Measurements from ENCODE around the gene SULT1C2. TPM values are rescaled to one million over a fixed set of nuclear protein-coding genes. Genes with fewer than 3 reads are reported as not detected.

Gene SULT1C2
- total and polyA plus RNA-seq, 2 of the 13 experiments (the other 11 are each of a cell fraction or from before 2014, with no cell fraction given): 4.0 to 6.2 TPM

GRCh38 chr2:108345951-108346350, 57.3 kb downstream of the SULT1C2 start:
- Histone ChIP-seq H4K20me1 (ENCODE audit: insufficient read depth, low read length) (no peaks in the 10 kb centered on the region), H3K36me3 (replicated peaks in 1 of 2; ENCODE audit: control insufficient read depth in 1 of 2, insufficient read depth in 2 of 2, low read length in 2 of 2) (no peaks in the 10 kb centered on the region), H3K4me1 (ENCODE audit: insufficient read depth, low read length) (no peaks in the 10 kb centered on the region), H3K9ac (ENCODE audit: insufficient read depth, low read depth, low read length) (no peak overlapping the region), H3K79me2 (ENCODE audit: insufficient read depth, low read length) (no peaks in the 10 kb centered on the region), H3K4me3 (replicated peaks in 1 of 3; ENCODE audit: insufficient read depth in 1 of 3, low read depth in 2 of 3, low read length in 3 of 3) (no peak overlapping the region), H3K27ac (ENCODE audit: extremely low read length, insufficient read depth, low read length) (no peak overlapping the region), H3K27me3 (ENCODE audit: control insufficient read depth in 1 of 2, insufficient read depth in 2 of 2, low read length in 2 of 2) (no peaks in the 10 kb centered on the region; a peak in 2 of 5 replicates), H2AFZ (ENCODE audit: low read length) (no peak overlapping the region), H3K9me3 (ENCODE audit: low read length) (no peaks in the 10 kb centered on the region), H3K4me2 (ENCODE audit: low read depth, low read length) (no peak overlapping the region)
- CTCF ChIA-PET (ENCODE audit: low intra/inter-chr PET ratio, low total read pairs): no interaction called here
- DNase-seq (ENCODE audit: low spot score): no peak
- no TSS peak for BruUV-seq (replicated peaks)
- no peak for FAIRE-seq
- 9% methylated on average over 3 of the region's 3 CpGs for WGBS (ENCODE audit: low lambda C conversion rate)
- in situ Hi-C loops (cut with HindIII; ENCODE audit: extremely low pct_ligation_motif_present, low pct_unique_long_range_greater_than_20kb) (loop anchor here (5.0 kb wide), 1 partner anchor 236 kb away; no protein-coding TSS in a partner anchor), intact Hi-C loops (cut with micrococcal nuclease; ENCODE audit: unreplicated experiment) (no loop called here)
- ATAC-seq: no peak
- POLR2A ChIA-PET: no interaction called here
- TF ChIP-seq ZNF629 (CRISPR knock-in tag; conservative IDR thresholded peaks at IDR 0.05): no peak
- TF ChIP-seq, protein P1, sequence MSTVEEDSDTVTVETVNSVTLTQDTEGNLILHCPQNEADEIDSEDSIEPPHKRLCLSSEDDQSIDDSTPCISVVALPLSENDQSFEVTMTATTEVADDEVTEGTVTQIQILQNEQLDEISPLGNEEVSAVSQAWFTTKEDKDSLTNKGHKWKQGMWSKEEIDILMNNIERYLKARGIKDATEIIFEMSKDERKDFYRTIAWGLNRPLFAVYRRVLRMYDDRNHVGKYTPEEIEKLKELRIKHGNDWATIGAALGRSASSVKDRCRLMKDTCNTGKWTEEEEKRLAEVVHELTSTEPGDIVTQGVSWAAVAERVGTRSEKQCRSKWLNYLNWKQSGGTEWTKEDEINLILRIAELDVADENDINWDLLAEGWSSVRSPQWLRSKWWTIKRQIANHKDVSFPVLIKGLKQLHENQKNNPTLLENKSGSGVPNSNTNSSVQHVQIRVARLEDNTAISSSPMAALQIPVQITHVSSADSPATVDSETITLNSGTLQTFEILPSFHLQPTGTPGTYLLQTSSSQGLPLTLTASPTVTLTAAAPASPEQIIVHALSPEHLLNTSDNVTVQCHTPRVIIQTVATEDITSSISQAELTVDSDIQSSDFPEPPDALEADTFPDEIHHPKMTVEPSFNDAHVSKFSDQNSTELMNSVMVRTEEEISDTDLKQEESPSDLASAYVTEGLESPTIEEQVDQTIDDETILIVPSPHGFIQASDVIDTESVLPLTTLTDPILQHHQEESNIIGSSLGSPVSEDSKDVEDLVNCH (CRISPR knock-in tag; IDR thresholded peaks at IDR 0.05): no peak
- TF ChIP-seq, protein P2, sequence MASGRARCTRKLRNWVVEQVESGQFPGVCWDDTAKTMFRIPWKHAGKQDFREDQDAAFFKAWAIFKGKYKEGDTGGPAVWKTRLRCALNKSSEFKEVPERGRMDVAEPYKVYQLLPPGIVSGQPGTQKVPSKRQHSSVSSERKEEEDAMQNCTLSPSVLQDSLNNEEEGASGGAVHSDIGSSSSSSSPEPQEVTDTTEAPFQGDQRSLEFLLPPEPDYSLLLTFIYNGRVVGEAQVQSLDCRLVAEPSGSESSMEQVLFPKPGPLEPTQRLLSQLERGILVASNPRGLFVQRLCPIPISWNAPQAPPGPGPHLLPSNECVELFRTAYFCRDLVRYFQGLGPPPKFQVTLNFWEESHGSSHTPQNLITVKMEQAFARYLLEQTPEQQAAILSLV (CRISPR knock-in tag; IDR thresholded peaks at IDR 0.05; ENCODE audit: borderline replicate concordance): no peak
- no peak for TF ChIP-seq ZNF138 (CRISPR knock-in tag; IDR thresholded peaks at IDR 0.05; ENCODE audit: low read depth)
- no peak for TF ChIP-seq ZNF234 (CRISPR knock-in tag; conservative IDR thresholded peaks at IDR 0.05)
- TF ChIP-seq ZBTB49 (CRISPR knock-in tag; IDR thresholded peaks at IDR 0.05; ENCODE audit: borderline replicate concordance): no peak
- TF ChIP-seq THAP11 (CRISPR knock-in tag; IDR thresholded peaks at IDR 0.05): no peak
- no peak for TF ChIP-seq PHF20 (CRISPR knock-in tag; IDR thresholded peaks at IDR 0.05)
- no peak for TF ChIP-seq ARNTL (CRISPR knock-in tag; IDR thresholded peaks at IDR 0.05)
- no peak for TF ChIP-seq FOSL1 (CRISPR knock-in tag; IDR thresholded peaks at IDR 0.05; ENCODE audit: borderline replicate concordance)
- TF ChIP-seq, protein P3, sequence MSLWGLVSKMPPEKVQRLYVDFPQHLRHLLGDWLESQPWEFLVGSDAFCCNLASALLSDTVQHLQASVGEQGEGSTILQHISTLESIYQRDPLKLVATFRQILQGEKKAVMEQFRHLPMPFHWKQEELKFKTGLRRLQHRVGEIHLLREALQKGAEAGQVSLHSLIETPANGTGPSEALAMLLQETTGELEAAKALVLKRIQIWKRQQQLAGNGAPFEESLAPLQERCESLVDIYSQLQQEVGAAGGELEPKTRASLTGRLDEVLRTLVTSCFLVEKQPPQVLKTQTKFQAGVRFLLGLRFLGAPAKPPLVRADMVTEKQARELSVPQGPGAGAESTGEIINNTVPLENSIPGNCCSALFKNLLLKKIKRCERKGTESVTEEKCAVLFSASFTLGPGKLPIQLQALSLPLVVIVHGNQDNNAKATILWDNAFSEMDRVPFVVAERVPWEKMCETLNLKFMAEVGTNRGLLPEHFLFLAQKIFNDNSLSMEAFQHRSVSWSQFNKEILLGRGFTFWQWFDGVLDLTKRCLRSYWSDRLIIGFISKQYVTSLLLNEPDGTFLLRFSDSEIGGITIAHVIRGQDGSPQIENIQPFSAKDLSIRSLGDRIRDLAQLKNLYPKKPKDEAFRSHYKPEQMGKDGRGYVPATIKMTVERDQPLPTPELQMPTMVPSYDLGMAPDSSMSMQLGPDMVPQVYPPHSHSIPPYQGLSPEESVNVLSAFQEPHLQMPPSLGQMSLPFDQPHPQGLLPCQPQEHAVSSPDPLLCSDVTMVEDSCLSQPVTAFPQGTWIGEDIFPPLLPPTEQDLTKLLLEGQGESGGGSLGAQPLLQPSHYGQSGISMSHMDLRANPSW (CRISPR knock-in tag; IDR thresholded peaks at IDR 0.05; ENCODE audit: borderline replicate concordance): no peak
- no peak for TF ChIP-seq HOXD1 (CRISPR knock-in tag; IDR thresholded peaks at IDR 0.05)
- TF ChIP-seq FOXP1 (IDR thresholded peaks at IDR 0.05): no peak
- TF ChIP-seq FOXP1 (CRISPR knock-in tag; IDR thresholded peaks at IDR 0.05): no peak
- no peak for TF ChIP-seq ZNF101 (CRISPR knock-in tag; IDR thresholded peaks at IDR 0.05; ENCODE audit: borderline replicate concordance, low read depth)
